ENCODE measurements around the gene PHETA1. TPM values are rescaled to one million over a fixed set of nuclear protein-coding genes. Genes with fewer than 3 reads are reported as not detected.

The PHETA1 gene
- total and polyA plus RNA-seq, 10 of the 15 experiments (the other 5 are each of a cell fraction or from before 2014, with no cell fraction given), result 0.02 to 1.3 (median 0.51) TPM; not detected in 1

DNA sequence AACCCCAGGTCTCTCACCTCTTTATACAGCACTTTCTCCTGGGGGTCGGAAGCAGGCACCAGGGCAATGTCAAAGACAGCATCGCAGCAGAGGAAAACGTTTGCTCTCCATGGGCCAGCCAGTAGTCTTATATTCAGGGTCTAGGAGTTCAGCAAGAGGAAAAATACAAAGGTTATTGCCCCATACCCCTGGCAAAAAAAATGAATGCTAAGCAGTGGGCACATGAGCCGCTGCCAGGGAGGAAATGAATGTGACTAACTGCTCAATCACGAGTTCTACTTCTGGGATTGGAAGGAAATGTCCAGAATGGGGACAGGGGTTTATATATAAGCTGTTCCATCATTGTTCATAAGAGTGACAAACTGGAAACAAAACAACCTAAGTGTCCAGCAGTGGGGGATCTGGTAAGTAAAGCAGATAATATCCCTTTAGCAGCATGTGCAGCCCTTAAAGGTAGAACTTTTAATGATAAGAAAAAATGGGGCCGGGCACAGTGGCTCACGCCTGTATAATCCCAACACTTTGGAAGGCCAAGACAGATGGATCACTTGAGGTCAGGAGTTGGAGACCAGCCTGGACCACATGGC lies 53.8 kb downstream of the PHETA1 start:
- no peaks in the 10 kb centered on the region for H3K9me3 ChIP-seq (replicated peaks; ENCODE audit: control insufficient read depth, insufficient read depth, low read length)
- H3K9ac ChIP-seq (ENCODE audit: control insufficient read depth, insufficient read depth, low read length), result no peak overlapping the region
- no peak overlapping the region for H3K27ac ChIP-seq (ENCODE audit: control insufficient read depth, insufficient read depth)
- H3K79me2 ChIP-seq (ENCODE audit: control insufficient read depth, insufficient read depth, low read length), result no peaks in the 10 kb centered on the region
- TF ChIP-seq RFX5 (IDR thresholded peaks at IDR 0.05; ENCODE audit: low read depth, low read length) (no peak), NFYA (IDR thresholded peaks at IDR 0.05; ENCODE audit: borderline replicate concordance, low read depth, low read length) (no peak), CBX5 (IDR thresholded peaks at IDR 0.05; ENCODE audit: low read depth) (no peak), SRF (IDR thresholded peaks at IDR 0.05; ENCODE audit: low read depth in 2 of 2, low read length in 2 of 2) (no peak), IRF4 (IDR thresholded peaks at IDR 0.05; ENCODE audit: low read depth, low read length) (no peak), ATF7 (IDR thresholded peaks at IDR 0.05; ENCODE audit: low read depth) (no peak), PKNOX1 (IDR thresholded peaks at IDR 0.05) (no peak)
- no peaks in the 10 kb centered on the region for H3K36me3 ChIP-seq (ENCODE audit: control insufficient read depth in 2 of 2, insufficient read depth in 2 of 2, low read length in 1 of 2)
- H2AFZ ChIP-seq (ENCODE audit: control insufficient read depth, low read depth, low read length), result no peak overlapping the region
- no peak overlapping the region for H3K4me3 ChIP-seq
- in situ Hi-C loops (cut with MboI), result loop anchor here (5.0 kb wide), 3 partner anchors 293 to 418 kb away; no protein-coding TSS in a partner anchor
- POLR2A ChIA-PET, result interaction anchor here (0.6 kb wide), 1 partner anchor 1092 kb away, joined by 5 read pairs; no protein-coding TSS in a partner anchor
- no TSS peak for BruUV-seq (replicated peaks)
- H4K20me1 ChIP-seq (ENCODE audit: control insufficient read depth, insufficient read depth), result no peaks in the 10 kb centered on the region
- SMC1A ChIA-PET (ENCODE audit: uncharacterized antibody, unreplicated experiment), result interaction anchor here (0.6 to 1.5 kb wide), 3 partner anchors 137 to 419 kb away, joined by 3 to 5 read pairs (median 4); no protein-coding TSS in a partner anchor
- ATAC-seq, result no peak
- H3K4me1 ChIP-seq (ENCODE audit: control insufficient read depth, insufficient read depth, low read length), result no peaks in the 10 kb centered on the region
- CTCF ChIA-PET, result interaction anchor here (0.6 to 1.2 kb wide), 10 partner anchors 14 to 720 kb away, joined by 3 to 8 read pairs (median 3); no protein-coding TSS in a partner anchor
- intact Hi-C loops (cut with micrococcal nuclease; ENCODE audit: unreplicated experiment), result loop anchor here (1.0 kb wide), 1 partner anchor 291 kb away; no protein-coding TSS in a partner anchor
- H3K27me3 ChIP-seq (replicated peaks in 1 of 2; ENCODE audit: control insufficient read depth in 2 of 2, insufficient read depth in 2 of 2, low read length in 1 of 2), result no peaks in the 10 kb centered on the region
- 41% methylated on average over 7 of the region's 7 CpGs for WGBS (ENCODE audit: insufficient coverage, insufficient replicate concordance, low lambda C conversion rate, missing lambda C conversion rate)
- DNase-seq (ENCODE audit: low read depth, low spot score), result no peak
- no peak overlapping the region for H3K4me2 ChIP-seq (ENCODE audit: control insufficient read depth, insufficient read depth)
- RAD21 ChIA-PET (ENCODE audit: unreplicated experiment), result interaction anchor here (0.6 kb wide), 4 partner anchors 16 to 1057 kb away, joined by 3 read pairs; no protein-coding TSS in a partner anchor
- no peak for FAIRE-seq

Data from GM12878 (cell line).